Psoas muscle (tissue), 8 donors: ENCODE data around the gene UBE2H. TPM values are rescaled to one million over a fixed set of nuclear protein-coding genes. Genes with fewer than 3 reads are reported as not detected.

Source experiments
- ATAC-seq, 4 donors: fragments of 200-7000 bp; cut with Tn5 transposase; one replicate each; pipeline ENCODE4 v1.9.1; 2020; ENCODE audit warnings: moderate library complexity in 3 of 4, mild to moderate bottlenecking in 2 of 4
- DNase-seq, 2 donors: peaks; one replicate each; pipeline ENCODE4 v3.0.0-alpha.2; 2020
- H3K27ac ChIP-seq: fragments of 200-600 bp; one replicate; pipeline ENCODE4 v1.8.0; 2022
- H3K27me3 ChIP-seq, 3 donors: fragments of 200-600 bp in 1 of 3; one replicate each; pipeline versions ENCODE4 v1.6.1 to v1.8.0; 2013 to 2022; ENCODE audit warnings: low read length in 2 of 3, mild to moderate bottlenecking in 2 of 3, moderate library complexity in 1 of 3; ENCODE audit not compliant: insufficient read depth in 3 of 3
- H3K36me3 ChIP-seq, 2 donors: fragments of 200-600 bp in 1 of 2; one replicate each; pipeline versions ENCODE4 v1.6.1 to v1.8.0; 2013 to 2022; ENCODE audit warnings: low read depth in 1 of 2, mild to moderate bottlenecking in 1 of 2, moderate library complexity in 1 of 2; ENCODE audit not compliant: insufficient read depth in 1 of 2
- H3K4me1 ChIP-seq: fragments of 200-600 bp; one replicate; pipeline ENCODE4 v1.8.0; 2022
- H3K4me3 ChIP-seq: fragments of 200-600 bp; one replicate; pipeline ENCODE4 v1.8.0; 2022; ENCODE audit warnings: mild to moderate bottlenecking
- H3K9me3 ChIP-seq: fragments of 200-600 bp; one replicate; pipeline ENCODE4 v1.8.0; 2022
- CTCF ChIP-seq: fragments of 200-600 bp; IDR thresholded peaks from one replicate; pipeline ENCODE4 v1.8.0; 2022; ENCODE audit warnings: antibody characterized with exemption
- WGBS, 3 donors: extraction: QIAGEN DNeasy Blood & Tissue Kit; methylation state at CpG; one replicate each; pipeline versions ENCODE4 v1.1.6 to v1.1.7; 2013; 5-methylcytosine and 5-hydroxymethylcytosine counted together
- intact Hi-C, 2 donors: fragments of 100-400 bp; cut with DNase I; formaldehyde crosslinking; loops; one replicate each; pipeline versions ENCODE4 v1.11.0 to v1.14.2; 2022
- polyA plus RNA-seq, 3 donors: library from polyadenylated mRNA; stranded (reverse); fragments of 200-250 nt; gene quantifications; one replicate each; pipeline ENCODE4 v1.2.3, GENCODE V29; 2013
- total RNA-seq, 4 donors: library from RNA; stranded (reverse); fragmentation: NEBNext Ultra II Directional in 2 of 4; extraction: Animal tissue kit (Norgen Biotek cat#: 25700) in 2 of 4; gene quantifications; one replicate each; pipeline versions ENCODE4 v1.2.1 to v1.2.4, GENCODE V29; 2021 to 2023
- donor health status: healthy with polysubstance abuse.
- donor health status: DM: no; HTN: no; CAD: no; lungs with moderate emphysema.
- donor health status: Bipolar disorder and iron deficiency.
- donor health status: healthy.
- donor health status: DM: yes; HTN: yes; CAD: no.
- donor health status: DM: no; HTN: no; CAD: no.
- donor health status: DM: no; HTN: no; CAD: no.
- donor health status: DM: yes; HTN: yes; CAD: no.

Gene UBE2H
- total and polyA plus RNA-seq, 7 donors = 17.3 to 115 (median 77.3) TPM

DNA sequence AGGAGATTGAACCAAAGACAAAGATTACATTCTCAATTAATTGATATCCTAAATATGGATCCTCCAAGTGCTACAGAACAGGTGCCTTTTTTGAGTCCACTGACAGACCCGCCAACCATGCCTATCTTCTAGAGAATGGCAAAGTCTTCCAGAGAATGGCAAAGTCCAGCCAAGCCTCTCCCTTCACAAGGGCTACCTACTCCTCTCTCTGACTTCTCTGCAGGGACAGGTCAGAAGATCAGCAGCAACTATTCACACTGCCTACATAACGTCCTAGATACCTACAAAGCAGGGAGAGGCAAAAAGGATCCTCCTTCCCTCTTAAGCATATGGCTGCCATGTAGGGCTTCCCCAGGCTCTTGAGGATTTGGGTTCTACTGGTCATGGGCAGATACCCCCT lies 12.4 kb downstream of the UBE2H start:
- H3K4me1 ChIP-seq = peaks cover 22% of the 10 kb centered on the region
- DNase-seq (no peak), ATAC-seq (peak; percentile 15 to 50 (median 28))
- no peaks in the 10 kb centered on the region for H3K27me3 ChIP-seq
- 44 to 60% (median 46%) methylated on average over 2 of the region's 2 CpGs for WGBS, 3 donors
- intact Hi-C loops = no loop called here
- peaks cover 0 to 9% of the 10 kb centered on the region in 2 donors for H3K36me3 ChIP-seq
- no peak overlapping the region for H3K4me3 ChIP-seq
- no peaks in the 10 kb centered on the region for H3K9me3 ChIP-seq
- no peak for TF ChIP-seq CTCF
- no peak overlapping the region for H3K27ac ChIP-seq

- Histone ChIP-seq H3K27me3 (no peaks in the 10 kb centered on the region), H3K4me1 (peaks cover 22% of the 10 kb centered on the region), H3K36me3 (peaks cover 0 to 14% of the 10 kb centered on the region in 2 donors), H3K9me3 (no peaks in the 10 kb centered on the region), H3K4me3 (no peak overlapping the region), H3K27ac (no peak overlapping the region)
- DNase-seq (no peak), ATAC-seq (no peak)
- 87 to 98% (median 93%) methylated on average over 4 of the region's 4 CpGs for WGBS, 3 donors
- intact Hi-C loops = no loop called here
- no peak for TF ChIP-seq CTCF
Observed at GRCh38 chr7:129939881-129940280, 12.9 kb downstream of the UBE2H start.

DNA sequence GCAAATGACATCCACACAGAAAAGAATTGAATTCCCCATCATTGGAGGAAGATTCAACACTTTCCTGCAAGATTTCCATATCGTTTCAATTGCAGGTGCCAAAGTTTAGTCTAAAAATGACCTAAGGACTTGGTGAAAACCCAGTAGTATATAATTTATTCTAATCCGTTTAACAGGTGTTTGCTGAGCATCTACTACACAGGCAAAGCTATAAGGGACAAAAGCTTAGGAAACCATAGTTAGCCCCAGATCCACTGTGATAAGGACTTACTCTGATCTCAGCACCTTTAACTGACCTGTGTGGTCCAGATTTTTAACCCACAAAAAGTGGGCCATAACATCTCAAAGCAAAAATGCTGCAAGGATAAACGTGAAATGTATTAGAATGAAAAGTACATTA lies 19.1 kb downstream of the UBE2H start:
- WGBS, 3 donors = 59 to 79% (median 59%) methylated on average over 3 of the region's 3 CpGs

DNA sequence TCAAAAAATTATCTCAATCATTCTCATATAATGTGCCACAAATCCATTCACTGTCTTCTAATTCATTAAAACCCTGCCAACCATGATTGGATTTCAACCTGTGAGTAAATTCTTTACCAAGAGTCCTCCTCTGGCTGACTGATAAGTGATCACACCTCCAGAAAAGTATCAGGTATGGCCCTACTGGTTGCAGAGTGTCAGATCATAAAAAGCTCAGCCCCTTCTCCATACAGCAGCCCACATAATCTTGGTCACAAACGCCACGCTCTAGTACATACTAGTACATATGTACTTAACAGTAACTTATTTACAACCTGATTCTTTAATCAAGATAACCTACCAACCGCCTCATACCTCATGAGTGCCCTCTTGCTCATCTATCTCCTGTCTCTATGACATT lies 26.1 kb downstream of the UBE2H start:
- 94 to 99% (median 95%) methylated on average over 3 of the region's 3 CpGs for WGBS, 3 donors

More for the DNA sequence above, 19.1 kb downstream of the UBE2H start:
- Histone ChIP-seq H3K4me1 (peaks cover 6% of the 10 kb centered on the region), H3K27me3 (no peaks in the 10 kb centered on the region), H3K9me3 (no peaks in the 10 kb centered on the region), H3K36me3 (peaks cover 0 to 42% of the 10 kb centered on the region in 2 donors), H3K4me3 (no peak overlapping the region), H3K27ac (no peak overlapping the region)
- TF ChIP-seq CTCF = no peak
- ATAC-seq (no peak), DNase-seq (no peak)
- intact Hi-C loops = no loop called here

More for the DNA sequence above, 26.1 kb downstream of the UBE2H start:
- Histone ChIP-seq H3K27me3 (no peaks in the 10 kb centered on the region), H3K4me1 (peaks cover 39% of the 10 kb centered on the region), H3K4me3 (no peak overlapping the region), H3K36me3 (peaks cover 0 to 16% of the 10 kb centered on the region in 2 donors), H3K27ac (no peak overlapping the region), H3K9me3 (no peaks in the 10 kb centered on the region)
- ATAC-seq (no peak), DNase-seq (no peak)
- intact Hi-C loops = loop anchor here in 1 of 2 donors (10.0 kb wide), 1 partner anchor 52 kb away; no protein-coding TSS in a partner anchor
- TF ChIP-seq CTCF = no peak
